ENCODE results near the gene TCL1A.

TCL1A gene

DNA sequence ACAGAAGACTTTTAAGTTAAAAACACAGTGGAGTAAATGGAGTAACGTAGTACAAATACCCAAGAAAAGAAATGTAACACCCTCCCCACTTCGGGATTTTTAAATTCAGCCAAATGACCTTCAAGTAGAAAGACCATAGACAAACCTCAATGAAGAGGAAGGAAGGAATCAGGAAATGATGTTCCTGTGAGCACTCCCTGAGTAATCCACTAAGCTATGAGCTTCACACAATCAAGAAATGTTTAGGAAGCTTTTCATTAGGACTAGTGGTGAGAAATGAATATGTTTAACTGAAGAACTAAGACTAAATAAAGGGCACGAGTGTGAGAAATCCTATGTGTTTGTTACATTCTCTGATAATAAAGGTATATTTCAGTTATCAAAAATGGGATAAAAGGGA lies 10.1 kb downstream of the TCL1A start:
- DNase-seq: no peak

DNA sequence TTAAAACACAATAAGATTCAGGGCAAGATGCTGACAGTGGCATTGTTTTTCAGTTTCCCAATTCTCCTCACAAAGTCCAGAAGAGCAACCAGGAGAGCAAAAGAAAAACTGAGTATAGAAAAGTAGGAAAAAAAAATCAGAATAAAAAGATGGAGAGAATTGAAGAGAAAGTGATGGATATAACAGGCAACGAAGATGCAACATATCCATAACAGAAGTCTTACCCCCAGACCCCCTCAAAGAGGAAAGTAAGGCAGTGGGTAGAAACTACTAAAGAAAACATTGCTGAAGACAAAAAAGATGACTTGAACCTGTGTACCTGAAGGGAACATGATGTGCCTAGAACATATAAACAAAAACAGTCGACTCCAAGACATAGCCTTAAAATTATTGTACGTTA lies 10.6 kb downstream of the TCL1A start:
- DNase-seq: no peak

DNA sequence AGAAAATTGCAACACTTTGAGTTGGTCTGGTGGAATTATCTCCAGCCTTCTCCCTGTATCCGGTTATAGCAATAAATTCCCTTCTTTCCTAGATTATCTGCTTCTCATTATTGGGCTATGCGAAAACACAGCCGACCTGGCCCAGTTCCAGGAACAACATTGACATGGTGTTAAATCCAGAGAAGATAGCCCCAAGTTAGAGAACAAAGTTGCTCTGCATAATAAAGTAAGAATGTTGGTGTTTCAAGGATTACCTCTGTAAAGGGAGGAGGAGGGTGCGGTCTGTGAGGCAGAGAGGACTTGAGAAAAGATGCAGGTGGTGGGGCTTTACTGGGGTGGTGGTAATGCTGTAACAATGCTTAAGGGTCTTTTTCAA lies 12.1 kb downstream of the TCL1A start:
- no peak for DNase-seq

DNA sequence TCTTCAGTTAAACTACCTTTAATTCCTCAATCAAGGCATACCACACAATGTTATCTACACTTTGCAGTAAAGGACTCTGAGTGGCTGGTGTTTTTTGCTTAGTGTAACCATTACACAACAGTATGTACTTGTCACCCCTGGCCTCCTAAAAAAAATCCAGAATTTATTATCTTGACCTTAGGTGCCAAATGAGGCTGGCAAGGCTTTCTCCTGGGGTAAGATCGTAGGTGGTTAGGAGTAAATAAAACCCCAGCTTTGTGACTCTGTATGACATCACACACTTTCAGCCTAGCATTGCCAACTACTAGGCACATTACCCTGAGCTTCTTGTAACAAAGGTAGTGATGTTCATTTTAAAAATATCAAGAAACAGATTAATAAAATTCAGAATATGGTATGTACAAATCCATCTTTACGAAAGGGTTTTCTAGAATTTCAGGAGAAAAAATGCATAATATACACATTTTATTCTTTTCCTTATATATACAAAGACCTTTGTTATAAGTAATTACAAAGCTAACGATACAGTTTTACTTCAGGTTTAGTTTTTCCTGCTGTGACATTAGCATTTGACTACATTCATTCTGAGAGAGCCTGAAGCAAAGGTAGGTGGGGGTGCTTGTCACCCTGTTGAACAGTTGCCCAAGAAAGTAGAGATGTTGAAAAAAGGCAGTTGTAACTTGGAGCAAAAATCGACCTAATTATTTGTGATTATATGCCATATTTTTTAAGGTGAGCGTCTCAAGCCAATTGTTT lies 13.5 kb downstream of the TCL1A start:
- DNase-seq: no peak

DNA sequence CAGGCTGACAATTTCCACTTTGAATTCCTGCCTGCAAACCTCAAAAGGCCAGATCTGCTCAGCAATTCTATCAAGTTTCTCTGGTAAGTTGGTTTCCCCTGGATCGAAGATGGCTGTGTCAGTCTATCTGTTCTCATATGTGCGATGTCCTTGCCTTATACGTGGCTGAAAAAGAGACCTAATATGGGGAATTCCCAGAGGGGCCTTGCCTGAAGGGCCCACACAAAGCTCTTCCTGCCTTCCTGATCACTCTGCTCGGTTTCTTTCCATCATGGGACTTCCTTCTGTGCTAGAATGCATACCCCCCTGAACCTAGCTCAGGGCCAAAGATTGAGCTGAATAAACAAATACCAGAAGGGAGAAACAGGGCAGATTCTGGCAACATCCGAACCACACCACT lies 14.5 kb downstream of the TCL1A start:
- DNase-seq: no peak

DNA sequence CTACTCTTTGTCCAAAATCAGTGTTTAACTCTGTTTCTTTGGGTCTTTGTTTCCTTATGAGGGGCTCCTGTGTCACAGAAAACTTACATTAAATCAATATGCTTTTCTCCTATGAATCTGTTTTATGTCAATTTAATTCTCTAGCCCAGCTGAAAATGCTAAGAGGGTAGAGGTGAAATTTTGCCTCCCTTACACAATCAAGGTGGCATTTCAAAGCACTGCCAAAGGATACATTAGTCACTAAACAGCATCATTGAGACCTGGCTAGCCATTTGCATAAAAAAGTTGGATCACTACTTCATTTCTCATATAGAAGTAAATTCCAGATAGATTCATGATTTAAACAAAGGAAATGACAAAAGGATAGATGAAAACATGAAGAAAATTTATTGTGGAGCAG lies 15.6 kb downstream of the TCL1A start:
- DNase-seq: no peak

DNA sequence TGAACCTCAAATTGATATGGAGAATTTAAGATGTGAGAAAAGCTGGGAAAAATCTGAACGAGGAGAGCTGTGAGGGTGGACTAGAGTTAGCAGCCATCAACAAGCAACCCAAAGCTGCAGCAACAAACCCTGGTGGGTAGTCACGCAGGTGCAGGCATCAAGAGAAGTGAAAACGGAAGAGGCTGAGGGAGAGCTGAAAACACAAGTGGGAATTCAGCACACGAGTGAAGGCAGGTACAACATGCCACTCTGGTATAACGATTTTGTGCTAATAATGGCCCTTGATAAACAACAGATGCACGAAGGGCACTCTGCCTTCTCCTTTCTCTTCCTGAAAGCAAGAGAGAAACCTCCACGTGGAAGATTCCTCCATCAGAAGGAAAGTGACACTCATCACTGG lies 16.2 kb downstream of the TCL1A start:
- no peak for DNase-seq

DNA sequence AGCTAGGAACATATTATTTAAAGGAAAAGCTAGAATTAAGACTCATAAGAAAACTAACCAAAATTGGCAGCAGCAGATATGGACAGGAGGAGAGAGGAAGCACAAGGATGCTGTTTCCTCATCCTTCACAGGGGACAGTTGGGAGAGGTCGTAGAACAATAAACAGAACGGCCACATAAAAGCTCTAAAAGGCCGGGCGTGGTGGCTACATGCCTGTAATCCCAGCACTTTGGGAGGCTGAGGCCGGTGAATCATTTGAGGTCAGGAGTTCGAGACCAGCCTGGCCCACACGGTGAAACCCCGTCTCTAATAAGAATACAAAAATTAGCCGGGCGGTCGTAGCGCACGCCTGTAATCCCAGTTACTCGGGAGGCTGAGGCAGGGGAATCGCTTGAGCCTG lies 17.2 kb downstream of the TCL1A start:
- no peak for DNase-seq

DNA sequence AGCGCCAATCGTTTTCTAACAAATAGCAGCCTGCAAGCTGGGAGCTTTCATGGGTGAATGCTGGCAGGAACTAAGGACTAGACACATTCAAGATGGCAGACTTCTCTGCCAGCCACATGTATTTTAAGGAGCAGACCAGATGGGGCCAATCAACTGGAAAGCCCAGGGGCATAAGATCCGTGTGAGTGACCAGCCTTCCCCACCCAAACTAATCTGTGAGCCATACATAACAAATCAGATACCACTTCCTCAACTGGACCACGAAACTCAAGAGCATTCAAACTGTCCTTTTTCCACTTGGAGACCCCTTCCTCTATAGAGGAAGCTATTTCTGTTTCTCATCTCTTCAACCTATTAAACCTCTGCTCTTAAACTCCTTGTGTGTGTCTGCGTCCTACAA lies 18.0 kb downstream of the TCL1A start:
- DNase-seq: no peak

DNA sequence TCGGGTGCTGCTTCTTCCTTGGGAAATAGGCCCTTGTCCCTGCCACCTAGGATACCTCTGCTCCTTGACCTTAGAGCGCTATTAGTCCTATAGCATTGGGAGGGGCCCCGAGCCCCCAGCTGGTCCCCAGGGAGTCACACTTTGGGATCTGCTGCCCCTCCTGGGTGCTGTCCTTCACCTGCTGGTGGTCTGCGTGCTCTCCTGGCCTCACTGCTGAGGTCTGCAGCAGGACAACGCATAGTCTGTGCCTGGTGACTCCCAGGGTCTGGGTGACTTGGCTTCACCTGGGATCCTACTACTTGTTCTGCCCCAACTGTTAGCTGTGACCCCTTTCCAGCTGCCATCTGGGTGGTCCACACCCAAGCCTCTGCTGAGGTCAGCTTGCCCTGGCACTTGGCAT lies 18.9 kb downstream of the TCL1A start:
- DNase-seq: no peak

DNA sequence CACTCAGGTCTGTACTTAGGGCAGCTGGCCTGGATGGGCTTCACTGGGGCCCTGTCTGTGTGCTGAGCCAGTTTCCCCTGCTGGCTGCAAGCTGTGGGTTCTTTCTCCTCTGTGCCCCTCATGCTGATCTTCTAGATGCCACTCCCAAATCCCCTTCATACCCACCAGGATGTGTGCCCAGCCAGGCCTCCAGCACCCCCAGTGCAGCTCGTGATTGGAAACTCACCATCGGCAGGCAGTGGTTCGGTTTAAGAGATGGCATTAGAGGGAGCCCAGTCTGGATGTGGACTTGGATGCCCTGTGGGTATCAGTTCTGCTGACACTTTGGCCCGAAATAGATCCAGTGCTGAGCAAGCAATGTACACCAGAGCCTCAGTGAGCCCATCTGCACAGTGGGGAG lies 21.8 kb downstream of the TCL1A start:
- no peak for DNase-seq

DNA sequence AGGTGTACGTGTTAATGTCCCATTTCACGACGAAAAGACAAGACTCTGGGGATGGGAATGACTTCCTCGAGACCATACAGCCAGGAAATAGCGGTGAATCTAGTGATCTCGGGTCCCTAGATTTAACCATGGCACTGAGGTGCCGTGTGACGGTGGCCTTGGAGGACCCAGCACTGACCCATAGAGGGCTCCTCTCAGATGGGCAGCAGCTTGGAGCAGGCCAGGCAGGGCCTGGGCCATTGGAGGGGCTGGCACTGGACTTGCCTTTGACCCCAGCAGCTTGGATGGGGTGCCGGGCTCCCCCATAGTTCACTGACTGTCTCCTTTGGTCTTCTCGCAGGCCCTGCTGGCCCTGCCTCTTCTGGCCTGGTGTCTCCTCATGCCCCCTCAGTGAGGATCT lies 22.3 kb downstream of the TCL1A start:
- DNase-seq: no peak

DNA sequence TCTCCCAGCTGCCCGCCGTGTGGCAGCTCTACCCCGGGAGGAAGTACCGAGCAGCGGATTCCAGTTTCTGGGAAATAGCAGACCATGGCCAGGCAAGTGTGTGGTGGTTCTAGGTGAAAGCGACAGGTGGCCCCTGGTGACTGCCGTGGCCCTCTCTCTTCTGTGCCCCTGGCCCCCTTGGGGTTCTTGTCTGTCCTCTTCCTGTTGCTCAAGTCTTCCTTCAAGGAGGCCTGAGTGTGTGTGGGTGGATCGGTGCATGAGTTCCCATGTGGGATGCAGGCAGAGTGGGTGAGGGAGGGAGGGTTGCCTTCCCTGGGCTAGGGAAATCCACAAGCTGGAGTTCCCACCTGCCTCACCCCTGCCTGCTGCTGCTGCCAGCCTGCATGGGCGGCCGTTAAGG lies 23.1 kb downstream of the TCL1A start:
- no peak for DNase-seq

DNA sequence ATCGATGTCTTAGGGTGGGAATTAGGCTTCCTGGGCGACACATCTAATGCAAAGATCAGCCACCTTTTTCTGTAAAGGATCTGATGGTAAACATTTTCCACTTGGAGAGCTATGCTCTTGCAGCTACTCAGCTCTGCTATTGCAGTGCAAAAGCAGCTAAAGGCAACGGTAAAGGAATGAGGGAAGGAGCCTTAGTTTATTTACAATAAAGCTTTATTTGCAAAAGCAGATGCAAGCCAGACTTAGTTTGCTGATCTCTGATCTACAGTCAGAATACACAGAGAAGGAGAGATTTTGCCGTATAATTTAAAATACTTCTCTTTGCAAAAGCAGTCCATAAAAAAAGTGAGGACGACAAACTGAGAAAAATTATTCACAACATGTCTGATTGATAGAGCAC lies 24.5 kb downstream of the TCL1A start:
- DNase-seq: no peak

DNA sequence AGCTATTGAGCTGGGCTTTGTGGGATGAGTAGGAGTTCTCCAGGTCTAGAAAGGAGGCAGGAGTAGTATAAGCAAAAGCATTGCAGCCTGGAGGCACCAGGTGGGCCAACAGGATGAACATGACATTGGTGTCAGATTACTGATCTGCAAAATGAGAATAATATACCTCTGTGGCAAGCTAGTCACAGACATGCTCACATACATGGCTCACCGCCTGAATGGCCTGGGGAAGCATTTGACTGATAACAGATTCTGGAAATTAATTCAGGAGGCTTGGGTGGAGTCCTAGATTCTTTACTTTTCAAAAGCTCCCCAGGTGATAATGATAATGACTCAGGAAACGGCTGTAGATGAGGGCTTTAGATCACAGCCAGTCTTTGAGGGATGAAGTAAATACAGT lies 27.0 kb downstream of the TCL1A start:
- no peak for DNase-seq

DNA sequence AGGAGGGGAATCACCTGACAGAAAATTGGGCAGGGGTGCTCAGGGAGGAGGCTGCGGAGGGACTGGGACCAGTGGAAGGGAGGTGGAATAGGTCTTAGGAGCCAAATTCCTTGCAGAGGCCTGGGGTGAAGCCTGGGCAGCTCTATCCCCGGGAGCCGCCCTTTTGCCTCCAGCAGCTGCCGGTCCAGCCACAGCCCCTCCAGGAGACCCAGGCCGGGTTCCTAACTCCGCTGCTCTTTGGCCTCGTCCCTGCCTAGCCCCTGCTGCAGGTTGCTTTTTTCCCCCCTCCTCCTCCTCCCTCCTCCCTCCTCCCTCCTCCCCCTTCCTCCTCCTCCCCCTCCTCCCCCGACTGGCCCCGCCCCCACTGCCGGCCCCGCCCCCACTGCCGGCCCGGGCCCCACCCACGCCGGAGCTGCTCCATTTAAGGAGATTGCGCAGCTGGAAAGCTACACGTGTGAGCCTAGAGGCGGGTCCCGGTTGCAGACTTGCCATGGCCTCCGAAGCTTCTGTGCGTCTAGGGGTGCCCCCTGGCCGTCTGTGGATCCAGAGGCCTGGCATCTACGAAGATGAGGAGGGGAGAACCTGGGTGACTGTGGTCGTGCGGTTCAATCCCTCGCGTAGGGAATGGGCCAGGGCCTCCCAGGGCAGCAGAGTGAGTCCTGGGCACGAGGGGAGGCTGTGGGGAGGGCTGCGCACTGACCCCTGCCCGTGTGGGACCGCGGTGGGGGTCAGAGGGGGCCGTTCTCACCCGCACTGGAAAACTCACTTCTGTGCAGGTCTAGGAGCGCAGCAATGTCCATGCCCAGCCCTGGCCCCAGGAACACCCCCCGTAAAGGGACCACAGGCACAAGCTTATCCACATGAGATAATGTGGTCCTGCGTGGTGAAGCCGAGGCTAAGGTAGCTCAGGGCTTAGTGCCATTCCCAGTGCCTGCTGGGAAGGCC lies 27.7 kb downstream of the TCL1A start, which contains the start of gene TCL1B:
Gene TCL1B, plus strand, starts transcription at position 449 of the 945 bp plus-strand sequence. Its CDS starts 42 bp downstream, at position 491.
- DNase-seq: no peak

DNA sequence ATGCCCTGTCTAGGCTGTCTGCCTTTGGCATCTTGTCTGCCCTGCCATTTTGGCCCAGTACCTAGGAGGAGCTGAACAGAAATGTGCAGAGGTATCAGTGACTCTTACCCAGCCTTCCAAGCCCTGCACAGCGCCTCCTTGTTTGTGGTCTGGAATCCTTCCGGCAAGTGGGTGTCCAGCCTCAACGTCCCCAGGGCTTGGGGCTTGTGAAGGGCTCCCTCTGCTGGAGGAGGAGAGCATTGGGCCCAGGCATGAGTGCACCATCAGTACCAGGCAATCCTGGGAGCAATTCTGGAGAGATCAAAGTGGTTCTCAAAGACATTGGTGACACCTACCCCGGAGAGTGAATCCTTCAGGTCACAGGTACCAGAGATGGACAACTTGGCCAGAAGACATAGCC lies 30.1 kb downstream of the TCL1A start:
- DNase-seq: no peak

DNA sequence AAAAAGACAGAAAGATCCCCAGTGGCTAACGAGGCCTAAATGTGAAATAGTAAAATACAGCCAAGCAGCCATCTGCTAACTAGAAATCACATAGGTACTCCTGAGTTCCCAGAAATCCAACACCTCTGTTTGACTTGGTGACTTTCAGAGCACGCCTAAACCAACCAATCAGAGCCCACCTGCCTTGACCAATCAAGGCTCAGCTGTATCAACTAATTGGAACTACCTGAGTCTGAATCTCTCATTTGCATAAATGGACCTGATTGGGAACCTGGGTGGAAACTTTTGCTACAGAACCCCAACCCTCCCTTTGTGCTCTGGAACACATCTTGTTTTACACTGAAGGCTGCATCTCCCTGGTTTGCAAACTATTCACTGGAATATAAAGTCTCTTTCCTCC lies 32.8 kb downstream of the TCL1A start:
- no peak for DNase-seq

DNA sequence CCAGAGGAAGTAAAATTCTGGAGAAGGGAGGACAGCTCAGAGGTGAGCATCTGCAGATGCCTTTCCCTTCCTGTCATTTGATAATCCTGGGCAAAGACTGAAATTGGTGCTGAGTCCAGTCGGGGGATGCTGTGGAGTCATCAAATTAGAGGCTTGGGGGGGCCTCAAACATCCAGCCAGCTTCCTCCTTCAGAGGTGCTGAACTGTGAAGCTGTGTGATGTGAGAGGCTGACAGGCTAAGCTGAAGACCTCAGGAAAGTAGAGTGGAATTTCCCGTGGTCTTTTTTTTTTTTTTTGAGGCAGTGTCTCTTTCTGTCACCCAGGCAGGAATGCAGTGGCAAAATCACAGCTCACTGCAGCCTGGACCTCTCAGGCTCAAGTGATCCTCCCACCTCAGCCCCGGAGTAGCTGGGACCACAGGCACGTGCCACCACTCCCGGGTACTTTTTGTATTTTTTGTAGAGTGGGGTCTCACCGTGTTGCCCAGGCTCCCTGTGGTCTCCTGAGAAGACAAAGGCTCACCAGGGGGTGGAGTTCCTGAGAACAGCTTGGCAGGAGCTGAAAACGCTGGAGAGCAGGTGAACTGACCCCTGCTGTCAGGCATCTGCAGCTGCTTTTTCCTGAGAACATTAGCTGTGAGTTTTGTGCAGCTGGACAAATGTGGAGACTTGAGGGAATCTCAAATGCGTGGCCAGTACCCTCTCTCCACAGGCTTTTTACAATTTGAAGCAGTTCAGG lies 33.8 kb downstream of the TCL1A start:
- no peak for DNase-seq

DNA sequence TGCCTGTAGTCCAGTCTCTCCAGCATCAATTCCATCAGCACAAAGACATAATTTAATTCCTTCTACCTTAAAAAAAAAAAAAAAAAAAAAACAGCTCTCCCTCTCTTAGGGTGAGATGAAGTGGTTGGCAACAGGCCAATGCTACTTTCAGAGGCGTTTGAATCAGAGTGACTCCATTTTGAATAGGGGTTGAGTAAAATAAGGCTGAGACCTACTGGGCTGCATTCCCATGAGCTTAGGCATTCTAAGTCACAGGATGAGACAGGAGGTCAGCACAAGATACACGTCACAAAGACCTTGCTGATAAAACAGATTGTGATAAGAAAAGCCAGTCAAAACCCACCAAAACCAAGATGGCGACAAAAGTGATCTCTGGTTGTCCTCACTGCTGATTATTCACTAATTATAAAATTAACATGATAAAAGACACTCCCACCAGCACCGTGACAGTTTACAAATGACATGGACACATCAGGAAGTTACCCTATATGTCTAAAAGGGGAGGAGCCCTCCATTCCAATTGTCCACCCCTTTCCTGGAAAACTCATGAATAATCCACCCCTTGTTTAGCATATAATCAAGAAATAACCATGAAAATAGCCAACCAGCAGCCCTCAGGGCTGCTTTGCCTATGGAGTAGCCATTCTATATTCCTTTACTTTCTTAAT lies 34.6 kb downstream of the TCL1A start:
- DNase-seq: no peak

DNA sequence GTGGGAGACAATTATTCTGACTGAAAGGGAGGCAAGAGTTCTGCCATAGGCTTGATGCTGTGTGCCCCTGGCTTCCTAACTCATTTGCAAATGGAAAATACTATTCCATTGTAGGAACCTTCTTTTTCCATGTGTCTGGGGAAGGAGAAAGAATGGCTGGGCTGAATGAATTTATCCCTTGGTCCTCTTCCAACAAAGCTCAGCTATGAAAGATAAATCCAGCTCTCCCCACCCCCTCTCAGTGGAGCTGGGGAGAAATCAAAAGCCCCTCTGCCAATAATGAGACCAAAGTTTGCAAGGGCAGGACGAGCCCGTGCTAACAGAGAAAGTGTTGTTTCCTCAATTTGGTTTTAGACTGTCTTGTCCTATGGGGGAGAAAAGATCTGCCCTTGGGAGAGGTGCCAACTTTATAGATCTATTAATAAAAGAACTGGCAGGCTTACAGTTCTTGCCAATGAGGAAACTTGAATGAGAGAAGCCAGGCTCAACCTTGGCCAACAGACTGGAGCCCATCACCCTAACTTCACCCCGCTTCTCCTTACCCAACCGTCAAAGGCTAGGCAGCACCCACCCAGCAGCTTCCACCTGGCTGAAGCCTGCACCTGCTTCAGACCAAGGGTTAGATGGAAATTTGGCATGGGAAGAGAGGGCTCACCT lies 36.6 kb downstream of the TCL1A start:
- no peak for DNase-seq

DNA sequence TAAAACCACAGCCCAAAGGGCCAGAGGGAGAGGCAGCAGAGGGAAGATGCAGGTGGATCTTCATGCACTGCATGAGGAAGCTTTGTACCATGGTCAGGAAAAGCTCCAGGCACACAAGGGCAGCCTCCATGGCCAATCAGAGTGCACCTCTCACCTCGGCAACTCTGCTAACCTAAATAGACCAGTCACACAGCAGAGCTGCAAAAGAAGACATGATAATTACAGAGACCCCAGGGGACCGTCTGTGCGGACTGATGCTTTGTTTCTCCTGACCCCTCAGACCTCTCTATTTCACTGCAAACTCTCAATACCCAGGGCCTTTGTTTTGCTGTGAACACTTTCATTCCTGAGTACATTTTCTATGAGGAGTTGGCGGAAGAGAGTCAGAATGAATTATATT lies 38.4 kb downstream of the TCL1A start:
- no peak for DNase-seq

Data from T1000 (cell line).